SK-N-SH (cell line): ENCODE data around the gene DNAJC1. TPM values are rescaled to one million over a fixed set of nuclear protein-coding genes. Genes with fewer than 3 reads are reported as not detected.

Experiments used
- CTCF ChIA-PET: fragments of 300-600, 350-600 bp; formaldehyde crosslinking; extraction: SDS; loops from one replicate; lab custom pipeline; 2021; lab: Yijun Ruan, JAX
- POLR2A ChIA-PET: fragments of 350-600 bp; sonication (Branson Sonifier 250); formaldehyde crosslinking; extraction: SDS; loops from one replicate; lab custom pipeline; 2020; ENCODE audit warnings: antibody characterized with exemption, inconsistent platforms; lab: Yijun Ruan, JAX
- DNase-seq: peaks from one replicate; pipeline ENCODE4 v3.0.0; 2012
- H2AFZ ChIP-seq: fragments of 200-600 bp; sonication (generic); 2 replicates; pipeline ENCODE4 v1.8.1; 2016; ENCODE audit warnings: antibody characterized with exemption, mild to moderate bottlenecking, low read depth
- H3F3A ChIP-seq: fragments of 200-600 bp; sonication (generic); replicated peaks from 2 replicates; pipeline ENCODE3; 2016; ENCODE audit warnings: antibody characterized with exemption, mild to moderate bottlenecking; ENCODE audit not compliant: insufficient read depth
- H3K27ac ChIP-seq, 2 experiments: fragments of 200-500 bp in 1 of 2; fragments of 200-600 bp in 1 of 2; sonication (Bioruptor generic) in 1 of 2; sonication (generic), shearing (Covaris generic) in 1 of 2; 2 replicates each; pipeline versions ENCODE4 v1.5.1 to v1.6.1; 2014 to 2016; ENCODE audit warnings: low read depth in 2 of 2, inconsistent platforms in 1 of 2, low read length in 1 of 2, mild to moderate bottlenecking in 1 of 2, mixed read lengths in 1 of 2
- H3K27me3 ChIP-seq: fragments of 200-600 bp; sonication (generic), shearing (Covaris generic); 2 replicates; pipeline ENCODE4 v1.6.1; 2016; ENCODE audit warnings: mixed run types; ENCODE audit not compliant: insufficient read depth
- H3K36me3 ChIP-seq, 2 experiments: fragments of 200-500 bp in 1 of 2; fragments of 200-600 bp in 1 of 2; sonication (Bioruptor generic) in 1 of 2; sonication (generic) in 1 of 2; replicated peaks in 1 of 2; 2 replicates each; pipeline versions ENCODE3 to v1.5.1; 2014 to 2016; ENCODE audit warnings: low read length in 1 of 2, mild to moderate bottlenecking in 1 of 2; ENCODE audit not compliant: insufficient read depth in 2 of 2, control insufficient read depth in 1 of 2
- H3K4me1 ChIP-seq, 2 experiments: fragments of 200-500 bp in 1 of 2; fragments of 200-600 bp in 1 of 2; sonication (Bioruptor generic) in 1 of 2; sonication (generic), shearing (Covaris generic) in 1 of 2; 2 replicates each; pipeline versions ENCODE4 v1.5.1 to v1.6.1; 2014 to 2016; ENCODE audit warnings: low read depth in 1 of 2, low read length in 1 of 2, mixed run types in 1 of 2; ENCODE audit not compliant: insufficient read depth in 2 of 2, control insufficient read depth in 1 of 2
- H3K4me2 ChIP-seq: fragments of 200-600 bp; sonication (generic), shearing (Covaris generic); 2 replicates; pipeline ENCODE4 v1.6.1; 2017; ENCODE audit warnings: mixed run types
- H3K4me3 ChIP-seq, 2 experiments: fragments of 200-500 bp in 1 of 2; fragments of 200-600 bp in 1 of 2; sonication (Bioruptor generic) in 1 of 2; sonication (generic), shearing (Covaris generic) in 1 of 2; 2 replicates each; pipeline versions ENCODE4 v1.5.1 to v1.8.1; 2014 to 2016; ENCODE audit warnings: low read depth in 2 of 2, inconsistent platforms in 1 of 2, low read length in 1 of 2, mild to moderate bottlenecking in 1 of 2, mixed read lengths in 1 of 2, moderate library complexity in 1 of 2
- H3K79me2 ChIP-seq: fragments of 200-600 bp; sonication (generic); 2 replicates; pipeline ENCODE4 v1.8.1; 2017; ENCODE audit warnings: mild to moderate bottlenecking; ENCODE audit not compliant: insufficient read depth
- H3K9ac ChIP-seq: fragments of 200-600 bp; sonication (generic); 2 replicates; pipeline ENCODE4 v1.6.1; 2017; ENCODE audit warnings: mixed run types
- H3K9me2 ChIP-seq: fragments of 200-600 bp; sonication (generic); 2 replicates; pipeline ENCODE4 v1.6.1; 2017; ENCODE audit warnings: mixed run types
- H3K9me3 ChIP-seq: fragments of 200-600 bp; sonication (generic); 2 replicates; pipeline ENCODE4 v1.6.1; 2017; ENCODE audit warnings: mixed run types, mild to moderate bottlenecking, moderate library complexity
- H4K20me1 ChIP-seq: fragments of 200-600 bp; sonication (generic); 2 replicates; pipeline ENCODE4 v1.6.1; 2017; ENCODE audit warnings: mild to moderate bottlenecking, mixed run types; ENCODE audit not compliant: insufficient read depth
- ELF1 ChIP-seq: IDR thresholded peaks from 2 replicates; pipeline ENCODE4 v1.4.0; 2012
- EP300 ChIP-seq, 2 experiments: IDR thresholded peaks; 2 replicates each; pipeline versions ENCODE4 v1.4.0 to v1.6.1; 2012; ENCODE audit warnings: borderline replicate concordance in 1 of 2, low read depth in 1 of 2, low read length in 1 of 2
- EZH2phosphoT487 ChIP-seq: fragments of 200-600 bp; sonication (generic); IDR thresholded peaks from 2 replicates; pipeline ENCODE4 v1.6.1; 2017; ENCODE audit warnings: low read depth, mixed run types, mild to moderate bottlenecking, antibody characterized with exemption, moderate library complexity, borderline replicate concordance
- FOSL2 ChIP-seq: IDR thresholded peaks from 2 replicates; pipeline ENCODE4 v1.4.0; 2012; ENCODE audit warnings: low read depth, mild to moderate bottlenecking, moderate library complexity, borderline replicate concordance
- FOXJ3 ChIP-seq: sonication (generic); formaldehyde crosslinking; IDR thresholded peaks from 2 replicates; pipeline ENCODE4 v1.5.1; 2020; ENCODE audit warnings: mild to moderate bottlenecking, missing genetic modification reagents
- GABPA ChIP-seq: IDR thresholded peaks from 2 replicates; pipeline ENCODE4 v1.4.0; 2012; ENCODE audit warnings: low read depth, mild to moderate bottlenecking
- GATA2 ChIP-seq: sonication (generic); formaldehyde crosslinking; IDR thresholded peaks from 2 replicates; pipeline ENCODE4 v1.5.0; 2020; ENCODE audit warnings: mild to moderate bottlenecking, missing genetic modification reagents
- MEF2A ChIP-seq: IDR thresholded peaks from 2 replicates; pipeline ENCODE4 v1.4.0; 2012; ENCODE audit warnings: low read depth, borderline replicate concordance
- MXI1 ChIP-seq: IDR thresholded peaks from 2 replicates; pipeline ENCODE4 v1.6.1; 2012; ENCODE audit warnings: mild to moderate bottlenecking, low read depth, low read length, improper control_type of control experiment
- NFIC ChIP-seq: IDR thresholded peaks from 2 replicates; pipeline ENCODE4 v1.4.0; 2012; ENCODE audit warnings: borderline replicate concordance
- NRF1 ChIP-seq: IDR thresholded peaks from 2 replicates; pipeline ENCODE4 v1.6.1; 2012; ENCODE audit warnings: low read depth, mild to moderate bottlenecking, low read length
- RAD21 ChIP-seq: IDR thresholded peaks from 2 replicates; pipeline ENCODE4 v1.6.1; 2012; ENCODE audit warnings: mild to moderate bottlenecking, low read length
- RXRA ChIP-seq: IDR thresholded peaks from 2 replicates; pipeline ENCODE4 v1.4.0; 2012; ENCODE audit warnings: low read depth, mild to moderate bottlenecking, borderline replicate concordance
- SIN3A ChIP-seq: IDR thresholded peaks from 2 replicates; pipeline ENCODE4 v1.6.1; 2012; ENCODE audit warnings: low read depth, mild to moderate bottlenecking, low read length, moderate library complexity, borderline replicate concordance
- SMC3 ChIP-seq: IDR thresholded peaks from 2 replicates; pipeline ENCODE4 v1.6.1; 2012; ENCODE audit warnings: low read depth, low read length, improper control_type of control experiment
- TAF1 ChIP-seq: IDR thresholded peaks from 2 replicates; pipeline ENCODE4 v1.6.1; 2012; ENCODE audit warnings: low read depth, mild to moderate bottlenecking, low read length, moderate library complexity, borderline replicate concordance
- TCF12 ChIP-seq: IDR thresholded peaks from 2 replicates; pipeline ENCODE4 v1.4.0; 2012
- TEAD4 ChIP-seq: IDR thresholded peaks from 2 replicates; pipeline ENCODE4 v1.4.0; 2012; ENCODE audit warnings: mild to moderate bottlenecking, borderline replicate concordance; ENCODE audit not compliant: insufficient read depth
- YY1 ChIP-seq: IDR thresholded peaks from 2 replicates; pipeline ENCODE4 v1.4.0; 2012; ENCODE audit warnings: low read depth, mild to moderate bottlenecking
- WGBS: methylation state at CpG from one replicate; pipeline ENCODE4 v1.1.6; 2017; ENCODE audit warnings: low lambda C conversion rate; 5-methylcytosine and 5-hydroxymethylcytosine counted together
- polyA plus RNA-seq, 3 experiments: library from polyadenylated mRNA; depleted of rRNA; stranded (reverse); fragments of >200 nt; gene quantifications; 2 replicates each; pipeline ENCODE4 v1.2.3, GENCODE V29; 2012
- TF ChIP-seq, protein P1 (sequence below): IDR thresholded peaks from 2 replicates; pipeline ENCODE4 v1.4.0; 2012; ENCODE audit warnings: low read depth
- TF ChIP-seq, protein P2 (sequence below): IDR thresholded peaks from 2 replicates; pipeline ENCODE4 v1.6.1; 2012; ENCODE audit warnings: mild to moderate bottlenecking, low read depth, low read length, moderate library complexity
- TF ChIP-seq, protein P3 (sequence below): IDR thresholded peaks from 2 replicates; pipeline ENCODE4 v1.4.0; 2012; ENCODE audit warnings: low read depth, borderline replicate concordance
- TF ChIP-seq, protein P4 (sequence below): fragments of 150-350 bp; IDR thresholded peaks from 2 replicates; pipeline ENCODE4 v1.6.1; 2017; ENCODE audit warnings: antibody characterized with exemption, low read length, low read depth, borderline replicate concordance
- TF ChIP-seq, protein P5 (sequence below): fragments of 200-600 bp; sonication (generic); IDR thresholded peaks from 2 replicates; pipeline ENCODE4 v1.6.1; 2017; ENCODE audit warnings: antibody characterized with exemption, mild to moderate bottlenecking, moderate library complexity
- TF ChIP-seq, protein P6 (sequence below): IDR thresholded peaks from 2 replicates; pipeline ENCODE4; 2012

Gene DNAJC1
- polyA plus RNA-seq, 1 of the 3 experiments (the other 2 are of a cell fraction), result 9.3 TPM

DNA sequence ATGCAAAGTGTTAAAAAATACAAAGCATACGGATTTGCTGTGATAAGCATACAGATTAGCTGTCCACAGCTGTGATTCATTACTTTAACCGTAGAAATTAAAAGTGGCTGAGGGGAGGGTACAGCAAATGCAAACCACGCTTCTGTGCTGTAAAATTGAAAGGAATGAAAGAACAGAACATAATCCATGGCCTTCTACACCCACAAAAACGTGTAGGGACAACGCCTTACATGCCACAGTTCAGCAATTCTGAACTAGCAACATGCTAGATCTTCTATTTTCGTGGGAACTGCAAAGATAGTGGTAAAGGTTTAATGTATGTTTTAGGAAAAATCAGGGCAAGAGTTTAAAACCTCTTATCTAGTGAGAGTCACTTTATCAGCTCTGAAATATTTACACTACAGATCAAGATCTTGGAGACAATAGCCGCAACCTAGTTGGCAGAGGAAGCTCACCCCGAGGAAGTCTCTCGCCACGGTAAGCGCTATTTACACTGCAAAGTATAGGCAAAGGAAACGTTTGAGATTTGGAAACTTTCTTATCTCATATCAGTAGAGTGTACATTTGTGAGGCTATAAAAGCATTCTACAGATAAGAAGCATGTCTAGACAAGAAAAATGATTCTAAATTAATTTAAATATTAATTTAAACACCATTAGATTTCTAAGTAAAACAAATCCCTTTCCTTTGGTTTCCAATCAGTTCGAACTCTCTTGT lies 275.9 kb downstream of the DNAJC1 start:
- Histone ChIP-seq H3K27me3 (no peaks in the 10 kb centered on the region), H4K20me1 (peaks cover 18% of the 10 kb centered on the region), H3K4me3 (peak overlapping the region in 1 of 2 experiments; percentile 12; a peak in 1 of 4 replicates), H3K9me3 (no peaks in the 10 kb centered on the region), H3F3A (peaks cover 32% of the 10 kb centered on the region), H3K36me3 (peaks cover 23 to 36% of the 10 kb centered on the region in 2 experiments), H3K4me1 (peaks cover 42% of the 10 kb centered on the region in 2 experiments), H3K79me2 (peaks cover 14% of the 10 kb centered on the region), H3K4me2 (peak overlapping the region; percentile 24; the same call in 1 of the 2 replicates), H3K27ac (peak overlapping the region; percentile 44 to 95), H3K9ac (no peak overlapping the region), H2AFZ (no peak overlapping the region), H3K9me2 (no peaks in the 10 kb centered on the region)
- peak; percentile 62 for DNase-seq
- ChIA-PET POLR2A (interaction anchor here (1.4 kb wide), 1 partner anchor 201 kb away, joined by 5 read pairs; no protein-coding TSS in a partner anchor), CTCF (interaction anchor here (1.0 to 2.7 kb wide), 4 partner anchors 15 to 231 kb away, joined by 3 to 18 read pairs (median 4); no protein-coding TSS in a partner anchor)
- 34% methylated on average over 13 of the region's 13 CpGs for WGBS
- TF ChIP-seq MXI1 (peak; percentile 88), GATA2 (CRISPR knock-in tag) (peak; percentile 83), TEAD4 (no peak), RXRA (no peak), NFIC (peak; percentile 16; the same call in 1 of the 2 replicates), GABPA (no peak), SMC3 (no peak), MEF2A (no peak), YY1 (no peak), RAD21 (no peak), SIN3A (no peak), FOSL2 (no peak), FOXJ3 (no peak), NRF1 (no peak), EP300 (IDR thresholded peaks at IDR 0.05; ENCODE audit: borderline replicate concordance in 1 of 2, low read depth in 1 of 2, low read length in 1 of 2) (peak in 1 of 2 experiments; percentile 83; a peak in 2 of 4 replicates), ELF1 (no peak), TCF12 (peak; percentile 85), TAF1 (no peak), EZH2phosphoT487 (no peak)
- TF ChIP-seq, protein P1, sequence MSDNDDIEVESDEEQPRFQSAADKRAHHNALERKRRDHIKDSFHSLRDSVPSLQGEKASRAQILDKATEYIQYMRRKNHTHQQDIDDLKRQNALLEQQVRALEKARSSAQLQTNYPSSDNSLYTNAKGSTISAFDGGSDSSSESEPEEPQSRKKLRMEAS, result 0 out of 2 replicates have a peak, but pooled peaks have one; percentile 25
- TF ChIP-seq, protein P2, sequence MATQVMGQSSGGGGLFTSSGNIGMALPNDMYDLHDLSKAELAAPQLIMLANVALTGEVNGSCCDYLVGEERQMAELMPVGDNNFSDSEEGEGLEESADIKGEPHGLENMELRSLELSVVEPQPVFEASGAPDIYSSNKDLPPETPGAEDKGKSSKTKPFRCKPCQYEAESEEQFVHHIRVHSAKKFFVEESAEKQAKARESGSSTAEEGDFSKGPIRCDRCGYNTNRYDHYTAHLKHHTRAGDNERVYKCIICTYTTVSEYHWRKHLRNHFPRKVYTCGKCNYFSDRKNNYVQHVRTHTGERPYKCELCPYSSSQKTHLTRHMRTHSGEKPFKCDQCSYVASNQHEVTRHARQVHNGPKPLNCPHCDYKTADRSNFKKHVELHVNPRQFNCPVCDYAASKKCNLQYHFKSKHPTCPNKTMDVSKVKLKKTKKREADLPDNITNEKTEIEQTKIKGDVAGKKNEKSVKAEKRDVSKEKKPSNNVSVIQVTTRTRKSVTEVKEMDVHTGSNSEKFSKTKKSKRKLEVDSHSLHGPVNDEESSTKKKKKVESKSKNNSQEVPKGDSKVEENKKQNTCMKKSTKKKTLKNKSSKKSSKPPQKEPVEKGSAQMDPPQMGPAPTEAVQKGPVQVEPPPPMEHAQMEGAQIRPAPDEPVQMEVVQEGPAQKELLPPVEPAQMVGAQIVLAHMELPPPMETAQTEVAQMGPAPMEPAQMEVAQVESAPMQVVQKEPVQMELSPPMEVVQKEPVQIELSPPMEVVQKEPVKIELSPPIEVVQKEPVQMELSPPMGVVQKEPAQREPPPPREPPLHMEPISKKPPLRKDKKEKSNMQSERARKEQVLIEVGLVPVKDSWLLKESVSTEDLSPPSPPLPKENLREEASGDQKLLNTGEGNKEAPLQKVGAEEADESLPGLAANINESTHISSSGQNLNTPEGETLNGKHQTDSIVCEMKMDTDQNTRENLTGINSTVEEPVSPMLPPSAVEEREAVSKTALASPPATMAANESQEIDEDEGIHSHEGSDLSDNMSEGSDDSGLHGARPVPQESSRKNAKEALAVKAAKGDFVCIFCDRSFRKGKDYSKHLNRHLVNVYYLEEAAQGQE, result no peak
- TF ChIP-seq, protein P3, sequence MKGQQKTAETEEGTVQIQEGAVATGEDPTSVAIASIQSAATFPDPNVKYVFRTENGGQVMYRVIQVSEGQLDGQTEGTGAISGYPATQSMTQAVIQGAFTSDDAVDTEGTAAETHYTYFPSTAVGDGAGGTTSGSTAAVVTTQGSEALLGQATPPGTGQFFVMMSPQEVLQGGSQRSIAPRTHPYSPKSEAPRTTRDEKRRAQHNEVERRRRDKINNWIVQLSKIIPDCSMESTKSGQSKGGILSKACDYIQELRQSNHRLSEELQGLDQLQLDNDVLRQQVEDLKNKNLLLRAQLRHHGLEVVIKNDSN, result no peak
- TF ChIP-seq, protein P4, sequence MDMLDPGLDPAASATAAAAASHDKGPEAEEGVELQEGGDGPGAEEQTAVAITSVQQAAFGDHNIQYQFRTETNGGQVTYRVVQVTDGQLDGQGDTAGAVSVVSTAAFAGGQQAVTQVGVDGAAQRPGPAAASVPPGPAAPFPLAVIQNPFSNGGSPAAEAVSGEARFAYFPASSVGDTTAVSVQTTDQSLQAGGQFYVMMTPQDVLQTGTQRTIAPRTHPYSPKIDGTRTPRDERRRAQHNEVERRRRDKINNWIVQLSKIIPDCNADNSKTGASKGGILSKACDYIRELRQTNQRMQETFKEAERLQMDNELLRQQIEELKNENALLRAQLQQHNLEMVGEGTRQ, result no peak
- TF ChIP-seq, protein P5, sequence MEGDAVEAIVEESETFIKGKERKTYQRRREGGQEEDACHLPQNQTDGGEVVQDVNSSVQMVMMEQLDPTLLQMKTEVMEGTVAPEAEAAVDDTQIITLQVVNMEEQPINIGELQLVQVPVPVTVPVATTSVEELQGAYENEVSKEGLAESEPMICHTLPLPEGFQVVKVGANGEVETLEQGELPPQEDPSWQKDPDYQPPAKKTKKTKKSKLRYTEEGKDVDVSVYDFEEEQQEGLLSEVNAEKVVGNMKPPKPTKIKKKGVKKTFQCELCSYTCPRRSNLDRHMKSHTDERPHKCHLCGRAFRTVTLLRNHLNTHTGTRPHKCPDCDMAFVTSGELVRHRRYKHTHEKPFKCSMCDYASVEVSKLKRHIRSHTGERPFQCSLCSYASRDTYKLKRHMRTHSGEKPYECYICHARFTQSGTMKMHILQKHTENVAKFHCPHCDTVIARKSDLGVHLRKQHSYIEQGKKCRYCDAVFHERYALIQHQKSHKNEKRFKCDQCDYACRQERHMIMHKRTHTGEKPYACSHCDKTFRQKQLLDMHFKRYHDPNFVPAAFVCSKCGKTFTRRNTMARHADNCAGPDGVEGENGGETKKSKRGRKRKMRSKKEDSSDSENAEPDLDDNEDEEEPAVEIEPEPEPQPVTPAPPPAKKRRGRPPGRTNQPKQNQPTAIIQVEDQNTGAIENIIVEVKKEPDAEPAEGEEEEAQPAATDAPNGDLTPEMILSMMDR, result no peak
- TF ChIP-seq, protein P6, sequence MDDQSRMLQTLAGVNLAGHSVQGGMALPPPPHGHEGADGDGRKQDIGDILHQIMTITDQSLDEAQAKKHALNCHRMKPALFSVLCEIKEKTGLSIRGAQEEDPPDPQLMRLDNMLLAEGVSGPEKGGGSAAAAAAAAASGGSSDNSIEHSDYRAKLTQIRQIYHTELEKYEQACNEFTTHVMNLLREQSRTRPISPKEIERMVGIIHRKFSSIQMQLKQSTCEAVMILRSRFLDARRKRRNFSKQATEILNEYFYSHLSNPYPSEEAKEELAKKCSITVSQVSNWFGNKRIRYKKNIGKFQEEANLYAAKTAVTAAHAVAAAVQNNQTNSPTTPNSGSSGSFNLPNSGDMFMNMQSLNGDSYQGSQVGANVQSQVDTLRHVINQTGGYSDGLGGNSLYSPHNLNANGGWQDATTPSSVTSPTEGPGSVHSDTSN, result peak; percentile 55
